ENCODE results near the gene SIK1.
"Not testable (repeated sequence)": the region's sequence is repeated elsewhere in the genome, so short reads cannot be mapped to it uniquely, and the experiment has no call there.

SIK1 gene

DNA sequence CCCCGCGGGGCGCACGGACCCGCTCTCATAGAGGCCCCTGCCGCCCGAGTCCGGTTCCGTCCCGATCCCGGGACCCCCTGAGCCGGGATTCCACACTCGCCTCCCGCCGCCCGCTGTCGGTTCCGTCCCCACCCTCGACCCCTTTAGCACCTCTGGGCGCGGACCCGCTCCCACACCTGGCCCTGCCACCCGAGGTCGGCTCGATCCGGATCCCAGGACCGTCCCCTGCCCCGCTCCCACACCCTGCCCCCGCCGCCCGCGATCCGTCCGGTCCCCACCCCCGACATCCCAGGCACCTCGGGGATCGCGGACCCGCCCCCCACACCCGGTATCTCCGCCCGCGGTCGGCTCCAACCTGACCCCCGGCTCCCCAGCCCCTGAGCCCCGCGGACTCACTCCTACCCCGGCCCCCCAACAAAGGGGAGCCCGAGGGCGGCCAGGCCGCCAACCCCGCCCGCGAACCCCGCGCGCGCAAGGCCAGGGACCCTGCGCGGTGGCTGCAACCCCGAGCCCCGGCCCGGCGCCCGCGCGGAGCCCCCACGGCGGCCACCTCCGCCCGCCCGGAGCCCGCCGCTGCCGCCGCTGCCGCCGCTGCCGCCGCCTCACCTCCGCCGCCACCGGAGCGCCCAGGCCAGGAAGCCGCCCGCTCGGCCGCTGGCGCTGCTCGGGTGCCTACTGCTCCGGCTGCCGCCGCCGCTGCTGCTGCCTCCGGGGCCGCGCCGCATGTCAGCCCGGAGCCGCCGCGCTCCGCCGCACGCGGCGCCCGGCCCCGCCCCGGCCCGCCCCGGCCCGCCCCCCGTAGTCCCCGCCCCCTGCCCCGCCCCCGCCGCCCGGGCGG lies at the start of gene SIK1:
SIK1 (minus strand) TSS at position 728 of the 838 bp plus-strand sequence. CDS start 953 bp downstream, outside the sequence.
- DNase-seq (ENCODE audit: low read depth): not testable (repeated sequence)

DNA sequence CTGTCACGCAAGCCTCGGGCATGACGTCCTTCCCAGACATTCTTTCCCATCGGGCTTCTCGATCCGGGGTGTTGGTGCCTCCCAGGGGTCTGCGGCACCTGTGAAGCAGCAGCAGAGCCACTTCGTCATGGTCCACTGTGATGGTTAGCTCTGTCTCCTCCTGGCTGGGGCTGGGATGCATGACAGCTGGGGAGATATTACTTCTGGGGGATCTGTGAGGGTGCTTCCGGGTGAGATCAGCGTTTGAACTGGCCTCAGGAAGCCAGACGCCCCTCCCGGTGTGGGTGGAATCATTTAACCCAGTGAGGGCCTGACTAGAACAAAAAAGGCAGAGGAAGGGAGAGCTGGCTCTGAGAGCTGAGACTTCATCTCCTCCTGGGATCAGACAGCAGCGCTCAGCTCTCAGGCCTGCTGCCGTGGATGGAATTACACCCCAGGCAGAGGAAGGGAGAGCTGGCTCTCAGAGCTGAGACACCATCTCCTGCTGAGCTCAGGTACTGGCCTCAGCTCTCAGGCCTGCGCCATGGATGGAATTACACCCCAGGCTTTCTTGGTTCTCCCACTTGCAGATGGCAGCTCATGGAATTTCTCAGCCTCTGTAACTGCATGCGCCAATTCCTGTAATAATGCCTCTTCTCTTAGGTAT lies 44.8 kb upstream of the SIK1 start:
- not testable (repeated sequence) for DNase-seq (ENCODE audit: low read depth)

- DNase-seq (ENCODE audit: low read depth): not testable (repeated sequence)
Observed at GRCh38 chr21:43469719-43470458, 43.0 kb upstream of the SIK1 start.

- DNase-seq (ENCODE audit: low read depth): no peak
Observed at GRCh38 chr21:43467785-43468184, 40.9 kb upstream of the SIK1 start.

- DNase-seq (ENCODE audit: low read depth): not testable (repeated sequence)
Observed at GRCh38 chr21:43465159-43465558, 38.2 kb upstream of the SIK1 start.

DNA sequence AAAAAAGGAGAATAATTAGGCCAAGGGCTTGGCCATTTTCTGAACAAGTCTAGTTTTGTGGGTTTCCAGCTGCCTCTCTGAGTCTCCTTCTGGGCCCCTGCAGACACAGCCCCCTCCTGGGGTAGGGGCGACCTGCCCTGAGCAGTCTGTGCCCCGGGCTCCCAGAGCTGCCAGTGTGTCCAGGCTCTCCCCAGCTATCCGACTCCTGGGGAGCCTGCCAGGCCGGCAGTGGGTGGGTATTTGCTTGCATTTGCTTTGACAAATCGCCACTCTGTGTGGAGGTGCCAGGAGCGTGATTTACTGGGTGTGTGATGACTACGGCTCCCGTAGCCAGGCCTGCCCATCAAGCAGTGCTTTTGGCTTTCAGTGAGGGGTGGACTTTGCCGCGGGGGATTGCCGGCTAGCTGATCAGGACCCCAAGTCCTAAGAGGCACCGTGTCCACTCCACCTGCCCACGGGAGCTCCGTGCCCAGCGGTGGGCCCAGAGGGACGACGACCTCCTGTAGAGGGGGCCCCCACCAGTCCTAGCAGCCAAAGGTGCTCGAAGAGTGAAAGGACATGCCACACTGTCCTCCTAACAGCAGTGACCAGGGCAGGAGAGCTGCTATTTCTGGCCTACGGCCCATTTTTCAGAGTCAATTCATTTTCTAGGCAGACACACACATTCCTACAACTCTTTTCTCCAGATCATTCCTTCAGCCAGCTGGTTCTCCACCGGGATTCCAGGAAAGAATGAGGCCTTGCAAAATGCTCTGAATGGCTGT lies 36.7 kb upstream of the SIK1 start:
- DNase-seq (ENCODE audit: low read depth): not testable (repeated sequence)

GRCh38 chr21:43462932-43463331 lies 36.0 kb upstream of the SIK1 start:
- DNase-seq (ENCODE audit: low read depth): not testable (repeated sequence)

DNA sequence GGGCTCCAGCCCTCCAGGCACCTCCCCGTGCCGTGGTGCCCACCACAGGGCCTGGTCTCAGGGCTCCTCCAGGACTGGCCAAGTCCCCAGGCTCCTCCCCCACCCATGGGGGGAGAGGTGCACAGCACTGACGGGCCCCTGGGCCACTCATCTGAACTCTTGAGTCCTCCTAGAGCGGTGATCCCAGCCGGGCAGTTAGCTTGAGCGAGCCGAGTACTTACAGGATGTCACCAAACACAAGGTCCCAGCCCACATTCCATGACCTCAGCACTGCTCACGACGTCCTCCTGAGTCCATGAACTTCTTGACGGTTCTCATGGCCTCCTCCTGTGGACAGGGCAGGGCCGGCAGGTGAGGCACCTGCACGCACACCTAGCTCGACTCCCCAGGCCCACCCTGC lies 33.5 kb upstream of the SIK1 start:
- not testable (repeated sequence) for DNase-seq (ENCODE audit: low read depth)

DNA sequence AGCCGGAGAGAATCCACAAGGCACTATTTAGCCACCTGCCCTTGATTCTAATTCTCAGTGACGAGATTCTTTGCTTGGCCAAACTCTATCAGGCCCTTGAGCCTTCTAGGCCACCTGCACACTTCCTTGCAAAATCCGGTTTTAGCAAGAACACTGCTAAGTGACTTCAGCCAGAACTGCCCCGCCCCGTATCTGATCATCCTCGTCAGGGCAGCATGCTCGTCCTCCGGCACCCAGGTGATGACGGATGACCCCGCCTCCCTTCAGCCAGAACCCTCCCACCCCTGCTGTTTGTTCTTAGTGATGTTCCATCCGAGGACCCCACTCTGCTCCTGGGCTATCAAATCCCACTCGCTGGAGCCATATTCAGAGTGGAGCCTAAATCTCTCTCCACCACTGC lies 32.1 kb upstream of the SIK1 start:
- not testable (repeated sequence) for DNase-seq (ENCODE audit: low read depth)

DNA sequence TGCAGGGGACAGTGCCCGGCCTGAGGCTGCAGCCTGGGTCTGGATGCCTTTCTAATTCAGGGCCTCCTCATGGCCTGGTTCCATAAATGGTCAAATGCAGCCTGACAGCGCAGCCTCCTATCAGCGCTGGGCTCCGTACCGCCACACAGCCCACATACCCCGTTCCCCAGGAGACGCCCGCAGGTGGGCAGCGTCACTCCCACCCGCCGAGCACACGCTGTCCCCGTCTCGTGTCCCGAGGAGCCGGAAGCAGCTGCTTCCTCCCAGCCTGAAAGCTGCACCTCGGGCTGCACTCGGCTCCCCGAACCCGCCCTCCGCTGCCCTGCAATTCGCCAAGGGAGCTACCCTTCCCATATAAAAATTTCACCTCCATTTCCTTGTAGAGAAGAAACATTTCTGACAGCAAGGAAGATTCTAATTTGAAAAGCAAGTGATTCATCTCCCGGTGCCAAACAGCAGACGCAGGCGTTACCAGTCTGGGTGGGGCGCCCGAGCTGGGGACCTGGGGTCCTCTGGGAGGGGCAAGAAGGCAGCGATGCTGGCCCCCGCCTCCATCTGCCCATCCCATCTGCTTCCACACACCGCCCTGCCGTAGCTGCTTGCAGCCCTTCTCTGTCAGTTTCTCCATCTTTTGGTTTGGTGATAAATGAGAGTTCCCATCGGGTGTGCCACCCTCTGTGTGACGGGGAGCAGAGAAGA lies 29.8 kb upstream of the SIK1 start:
- DNase-seq (ENCODE audit: low read depth): not testable (repeated sequence)

DNA sequence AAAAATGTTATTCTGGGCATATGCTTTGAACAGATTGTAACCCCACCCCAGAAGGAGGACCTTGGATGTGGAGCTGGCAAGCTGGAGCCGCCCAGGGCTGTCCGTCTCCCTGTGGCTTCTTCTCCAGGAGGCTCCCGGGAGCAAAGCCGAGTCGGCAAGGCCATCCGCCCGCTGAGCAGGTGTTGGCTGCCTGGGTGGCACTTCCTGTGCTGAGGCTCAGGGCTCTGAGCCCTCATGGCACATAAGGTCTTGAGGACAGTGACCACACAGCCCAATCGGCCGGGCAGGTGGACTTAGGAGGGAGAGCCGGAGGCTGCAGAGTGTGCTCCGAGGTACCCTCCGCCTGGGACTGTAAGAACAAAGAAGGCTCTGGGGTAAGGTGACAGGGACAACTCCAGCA lies 28.8 kb upstream of the SIK1 start:
- DNase-seq (ENCODE audit: low read depth): not testable (repeated sequence)

GRCh38 chr21:43454176-43454575 lies 27.2 kb upstream of the SIK1 start:
- DNase-seq (ENCODE audit: low read depth): not testable (repeated sequence)

GRCh38 chr21:43451850-43452249 lies 24.9 kb upstream of the SIK1 start:
- not testable (repeated sequence) for DNase-seq (ENCODE audit: low read depth)

DNA sequence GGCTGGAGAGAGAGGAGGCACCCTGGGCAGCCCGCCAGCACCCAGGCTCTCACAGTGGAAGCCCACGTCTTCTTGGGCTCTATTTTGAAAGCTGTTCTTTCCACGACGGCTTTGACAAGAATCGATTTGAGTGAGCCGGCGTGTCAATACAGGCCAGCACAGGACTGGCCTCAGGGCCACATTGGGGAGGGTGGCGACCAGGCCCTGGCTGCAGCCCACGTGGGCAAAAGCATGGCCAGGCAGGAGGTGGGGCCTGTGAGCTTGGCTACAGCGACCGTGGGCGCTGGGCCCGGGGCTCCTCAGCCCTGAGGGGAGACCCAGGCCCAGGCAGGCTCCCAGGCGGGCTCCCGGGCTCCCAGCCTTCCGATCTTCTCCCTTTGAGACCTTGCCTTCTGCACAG lies 23.4 kb upstream of the SIK1 start:
- not testable (repeated sequence) for DNase-seq (ENCODE audit: low read depth)

DNA sequence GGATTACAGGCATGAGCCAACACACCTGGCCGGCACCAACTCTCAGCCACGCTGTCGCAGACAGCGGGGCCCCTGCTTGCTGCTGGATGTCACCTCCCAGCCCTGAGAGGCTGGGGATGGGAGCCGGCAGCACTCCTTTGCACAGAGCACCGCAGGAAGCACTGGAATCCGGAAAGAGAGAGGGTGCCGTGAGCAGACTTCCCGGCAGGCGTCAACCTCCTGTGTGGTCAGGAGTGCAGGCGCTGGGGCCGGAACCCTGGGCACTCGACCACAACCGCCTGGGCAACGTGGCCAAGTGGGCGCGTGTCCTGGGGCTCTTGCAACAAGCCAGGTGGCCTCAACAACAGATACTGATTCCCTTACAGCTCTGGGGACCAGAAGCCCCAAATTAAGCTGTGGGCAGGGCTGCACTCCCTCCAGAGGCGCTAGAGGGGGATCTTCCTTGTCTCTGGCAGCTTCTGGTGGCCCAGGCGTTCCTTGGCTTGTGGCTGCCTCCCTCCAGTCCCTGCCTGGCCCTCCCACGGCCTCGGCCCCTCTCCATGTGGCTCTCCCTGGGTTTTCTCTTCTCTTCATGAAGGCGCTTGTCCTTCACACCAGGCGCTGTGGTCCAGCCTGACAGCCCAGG lies 20.5 kb upstream of the SIK1 start:
- not testable (repeated sequence) for DNase-seq (ENCODE audit: low read depth)

GRCh38 chr21:43446277-43446932 lies 19.5 kb upstream of the SIK1 start:
- not testable (repeated sequence) for DNase-seq (ENCODE audit: low read depth)

DNA sequence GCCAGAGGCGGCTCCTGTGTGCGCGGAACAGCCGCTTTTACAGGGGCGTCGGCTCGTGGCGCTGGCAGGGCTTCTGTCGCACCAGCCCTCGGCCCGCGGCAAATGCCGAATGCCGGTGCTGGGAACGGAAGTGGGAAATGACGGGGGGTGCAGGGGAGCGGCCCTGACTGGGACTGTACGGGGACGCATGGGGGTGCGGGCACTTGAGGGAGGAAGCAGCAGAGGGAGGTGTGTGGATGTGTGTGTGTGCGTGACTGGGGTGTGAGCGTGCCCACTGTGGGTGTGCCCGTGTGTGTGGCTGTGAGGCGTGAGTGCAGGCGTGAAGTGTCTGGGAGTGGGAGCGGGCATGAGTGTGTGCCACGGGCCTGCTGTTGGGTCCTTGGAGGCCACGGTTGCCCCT lies 17.6 kb upstream of the SIK1 start:
- not testable (repeated sequence) for DNase-seq (ENCODE audit: low read depth)

DNA sequence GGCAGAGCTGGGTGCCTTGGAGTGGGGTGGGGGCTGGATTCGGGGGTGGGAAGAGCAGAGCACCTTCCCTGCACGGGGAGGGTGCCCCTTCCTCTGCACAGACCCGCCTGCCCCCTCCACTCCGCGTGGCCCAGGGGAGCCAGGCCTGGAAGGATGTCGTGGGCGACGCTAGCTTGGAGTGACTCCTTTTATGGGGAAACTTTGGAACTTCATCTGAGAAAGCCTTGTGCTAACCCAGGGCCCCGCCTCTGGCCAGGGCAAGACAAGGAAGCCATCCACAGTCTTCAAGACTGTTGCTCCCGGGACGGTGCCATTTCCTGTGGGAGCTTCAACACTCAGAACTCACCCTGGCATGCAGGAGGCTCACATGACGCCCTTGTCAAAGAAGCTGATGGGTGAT lies 15.6 kb upstream of the SIK1 start:
- DNase-seq (ENCODE audit: low read depth): not testable (repeated sequence)

- not testable (repeated sequence) for DNase-seq (ENCODE audit: low read depth)
Observed at GRCh38 chr21:43440835-43441727, 14.2 kb upstream of the SIK1 start.

Data from CMK (cell line).